GM12873 (cell line): ENCODE results near the gene CHL1.

Source experiments
- CTCF ChIP-seq: IDR thresholded peaks from 2 replicates; pipeline ENCODE4 v1.5.1; 2012; ENCODE audit warnings: low read depth, mild to moderate bottlenecking, moderate library complexity, low read length, control low read depth; ENCODE audit not compliant: insufficient read depth; ENCODE audit errors: missing control alignments

The CHL1 gene

GRCh38 chr3:228442-229182 lies 32.0 kb downstream of the CHL1 start:
- no peak for TF ChIP-seq CTCF

- no peak for TF ChIP-seq CTCF
These were observed 32.7 kb downstream of the CHL1 start for GRCh38 chr3:229183-229661.

GRCh38 chr3:236881-237280 lies 40.3 kb downstream of the CHL1 start:
- no peak for TF ChIP-seq CTCF

GRCh38 chr3:242602-243355 lies 46.2 kb downstream of the CHL1 start:
- TF ChIP-seq CTCF = no peak

- no peak for TF ChIP-seq CTCF
These were observed 46.8 kb downstream of the CHL1 start for GRCh38 chr3:243356-243725.

- no peak for TF ChIP-seq CTCF
These were observed 47.5 kb downstream of the CHL1 start for GRCh38 chr3:244041-244440.

GRCh38 chr3:247916-248315 lies 51.4 kb downstream of the CHL1 start:
- no peak for TF ChIP-seq CTCF
